Smooth muscle cell (in vitro differentiated cells): ENCODE results near the gene EHD4. TPM values are rescaled to one million over a fixed set of nuclear protein-coding genes. Genes with fewer than 3 reads are reported as not detected.

ENCODE experiments used
- DNase-seq: peaks from one replicate; lab custom pipeline; 2025; ENCODE audit not compliant: unreplicated experiment; lab: John Stamatoyannopoulos, UW
- H2AFZ ChIP-seq: fragments of 200-600 bp; sonication (generic); 2 replicates; pipeline ENCODE4 v1.6.0; 2016; ENCODE audit warnings: antibody characterized with exemption, low read depth, mild to moderate bottlenecking
- H3F3A ChIP-seq: fragments of 200-600 bp; sonication (generic); 2 replicates; pipeline ENCODE4 v1.6.0; 2017; ENCODE audit warnings: antibody characterized with exemption, low read depth
- H3K27ac ChIP-seq: fragments of 200-600 bp; sonication (generic); 2 replicates; pipeline ENCODE4 v1.5.1; 2016; ENCODE audit warnings: low read depth, mild to moderate bottlenecking
- H3K27me3 ChIP-seq: fragments of 200-600 bp; sonication (generic); 2 replicates; pipeline ENCODE4 v1.6.1; 2016; ENCODE audit warnings: low read depth, mild to moderate bottlenecking
- H3K36me3 ChIP-seq: fragments of 200-600 bp; sonication (generic); 2 replicates; pipeline ENCODE4 v1.5.1; 2016; ENCODE audit warnings: low read depth
- H3K4me1 ChIP-seq: fragments of 200-600 bp; sonication (generic); 2 replicates; pipeline ENCODE4 v1.5.1; 2016; ENCODE audit warnings: low read depth
- H3K4me2 ChIP-seq: fragments of 200-600 bp; sonication (generic); 2 replicates; pipeline ENCODE4 v1.6.0; 2016; ENCODE audit warnings: mild to moderate bottlenecking
- H3K4me3 ChIP-seq: fragments of 200-600 bp; sonication (generic); 2 replicates; pipeline ENCODE4 v1.5.1; 2016; ENCODE audit warnings: mild to moderate bottlenecking
- H3K79me2 ChIP-seq: fragments of 200-600 bp; sonication (generic); 2 replicates; pipeline ENCODE4 v1.6.0; 2016; ENCODE audit warnings: low read depth, mild to moderate bottlenecking
- H3K9ac ChIP-seq: fragments of 200-600 bp; sonication (generic); 2 replicates; pipeline ENCODE4 v1.6.0; 2016; ENCODE audit warnings: low read depth
- H3K9me3 ChIP-seq: fragments of 200-600 bp; sonication (generic); replicated peaks from 2 replicates; pipeline ENCODE4 v1.5.1; 2016; ENCODE audit warnings: low read depth
- H4K20me1 ChIP-seq: fragments of 200-600 bp; sonication (generic); 2 replicates; pipeline ENCODE4 v1.6.0; 2016; ENCODE audit warnings: low read depth
- CTCF ChIP-seq: fragments of 200-600 bp; sonication (generic); IDR thresholded peaks from 2 replicates; pipeline ENCODE4 v1.5.1; 2017; ENCODE audit warnings: borderline replicate concordance, mild to moderate bottlenecking, antibody characterized with exemption; ENCODE audit not compliant: insufficient read depth, poor library complexity, severe bottlenecking
- WGBS: methylation state at CpG from one replicate; pipeline ENCODE4 v1.1.7; 2016; ENCODE audit warnings: low lambda C conversion rate; 5-methylcytosine and 5-hydroxymethylcytosine counted together
- microRNA-seq: library from miRNA; unstranded; fragments of <30 nt; microRNA quantifications from one replicate; pipeline ENCODE4, GENCODE V29; 2016; ENCODE audit warnings: borderline number of aligned reads
- polyA plus RNA-seq: library from polyadenylated mRNA; unstranded; fragments of >200 nt; fragmentation: Nextera tagmentation; extraction: Ambion mirVana; gene quantifications from 2 replicates; pipeline ENCODE4 v1.2.1, GENCODE V29; 2016
- small RNA-seq: library from RNA; depleted of rRNA; stranded (forward); fragments of <200 nt; gene quantifications from one replicate; pipeline ENCODE3, GENCODE V24; 2014
- total RNA-seq: library from RNA; depleted of rRNA; stranded (reverse); fragments of >200 nt; gene quantifications from 2 replicates; pipeline ENCODE4 v1.2.3, GENCODE V29; 2014

The EHD4 gene
- total and polyA plus RNA-seq, 2 experiments from 2014 or later, result 11.5 to 15.8 TPM

DNA sequence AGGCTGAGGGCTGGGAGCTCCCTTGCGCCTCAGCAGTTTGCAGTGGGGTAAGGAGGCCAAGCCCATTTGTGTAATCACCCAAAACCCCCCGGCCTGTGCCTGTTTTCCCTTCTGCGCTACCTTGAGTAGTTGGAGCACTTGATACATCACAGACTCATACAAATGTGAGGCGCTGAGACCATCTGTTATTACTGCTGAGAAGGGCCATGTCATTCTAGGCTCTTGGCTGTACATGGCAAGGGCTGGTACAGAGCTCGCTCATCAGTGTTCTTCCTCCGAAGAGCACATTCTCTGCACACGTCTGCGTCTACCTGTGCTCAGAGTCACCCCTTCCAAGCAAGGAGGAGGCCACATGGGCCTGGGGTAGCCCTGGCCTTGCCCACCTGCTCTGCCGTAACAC is 124.4 kb downstream of the EHD4 start:
- H3K4me2 ChIP-seq, result no peak overlapping the region
- H3K9me3 ChIP-seq, result no peaks in the 10 kb centered on the region
- WGBS, result 95% methylated on average over 9 of the region's 9 CpGs
- no peaks in the 10 kb centered on the region for H3K27me3 ChIP-seq
- H3F3A ChIP-seq, result no peaks in the 10 kb centered on the region
- no peak overlapping the region for H3K9ac ChIP-seq
- H3K27ac ChIP-seq, result no peak overlapping the region
- H3K4me1 ChIP-seq, result no peaks in the 10 kb centered on the region
- no peaks in the 10 kb centered on the region for H3K79me2 ChIP-seq
- H3K36me3 ChIP-seq, result no peaks in the 10 kb centered on the region
- no peak overlapping the region for H2AFZ ChIP-seq
- DNase-seq, result no peak
- no peak overlapping the region for H3K4me3 ChIP-seq
- no peak for TF ChIP-seq CTCF
- H4K20me1 ChIP-seq, result no peaks in the 10 kb centered on the region

DNA sequence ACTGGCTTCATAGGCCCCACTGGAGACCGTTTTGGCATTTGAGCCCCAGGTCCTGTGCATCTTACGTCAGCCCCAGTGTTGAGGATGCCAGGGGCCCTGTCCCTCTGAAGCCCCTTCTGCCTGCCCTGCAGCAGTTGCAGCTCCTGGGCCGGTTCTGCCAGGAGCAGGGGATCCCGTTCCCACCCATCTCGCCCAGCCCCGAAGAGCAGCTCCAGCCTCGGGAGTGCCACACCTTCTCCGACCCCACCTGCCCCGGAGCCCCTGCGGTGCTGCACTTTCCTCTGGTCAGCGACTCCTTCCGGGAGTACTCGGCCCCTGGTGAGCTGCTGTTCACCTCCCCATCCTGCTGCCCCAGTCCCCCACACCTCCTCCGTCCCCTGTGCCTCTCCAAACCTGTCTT is 125.2 kb downstream of the EHD4 start:
- Histone ChIP-seq H3K4me2 (no peak overlapping the region), H3K4me3 (no peak overlapping the region), H3K79me2 (no peaks in the 10 kb centered on the region), H4K20me1 (no peaks in the 10 kb centered on the region), H3K36me3 (no peaks in the 10 kb centered on the region), H3K27me3 (no peaks in the 10 kb centered on the region), H3K9ac (no peak overlapping the region), H2AFZ (no peak overlapping the region), H3K27ac (no peak overlapping the region), H3F3A (no peaks in the 10 kb centered on the region), H3K4me1 (no peaks in the 10 kb centered on the region), H3K9me3 (no peaks in the 10 kb centered on the region)
- DNase-seq, result no peak
- no peak for TF ChIP-seq CTCF
- 92% methylated on average over 11 of the region's 14 CpGs for WGBS

Small RNA genes within 50 kb of the gene (microRNA-seq; reads per million reads assigned to microRNA genes)
- not detected for gene MIR4310

Small RNA genes within 50 kb of the gene (small RNA-seq; reads per million reads assigned to genes)
- not detected for gene MIR4310
- gene RNA5SP393, result not detected

Other genes with a start within 250 kb of the EHD4 start
- 9.0 and 10.7 TPM in 2 replicates for gene MAPKBP1, start 198.1 kb downstream of the EHD4 start, total RNA-seq
- gene MAPKBP1, start 198.1 kb downstream of the EHD4 start, polyA plus RNA-seq, result 6.6 and 9.3 TPM in 2 replicates
- gene JMJD7, start 144.5 kb downstream of the EHD4 start, total RNA-seq, result 5.0 TPM in 1 of 2 replicates, not detected in the other
- gene JMJD7, start 144.5 kb downstream of the EHD4 start, polyA plus RNA-seq, result 3.3 and 7.8 TPM in 2 replicates
- gene PLA2G4B, start 133.7 kb downstream of the EHD4 start, total RNA-seq, result 0.85 and 4.2 TPM in 2 replicates
- gene PLA2G4B, start 133.7 kb downstream of the EHD4 start, polyA plus RNA-seq, result 2.2 and 9.5 TPM in 2 replicates
- 0.04 and 0.13 TPM in 2 replicates for gene SPTBN5, start 78.5 kb downstream of the EHD4 start, total RNA-seq
- gene SPTBN5, start 78.5 kb downstream of the EHD4 start, polyA plus RNA-seq, result 0.08 and 1.1 TPM in 2 replicates
- gene PLA2G4E, start 48.5 kb upstream of the EHD4 start, total RNA-seq, result 0.45 and 1.6 TPM in 2 replicates
- not detected in 2 replicates for gene PLA2G4E, start 48.5 kb upstream of the EHD4 start, polyA plus RNA-seq
- 0.36 TPM in 1 of 2 replicates, not detected in the other for gene PLA2G4D, start 122.0 kb upstream of the EHD4 start, total RNA-seq
- gene PLA2G4D, start 122.0 kb upstream of the EHD4 start, polyA plus RNA-seq, result 0.17 TPM in 1 of 2 replicates, not detected in the other
- 1.3 and 2.4 TPM in 2 replicates for gene PLA2G4F, start 184.1 kb upstream of the EHD4 start, total RNA-seq
- 0.46 and 1.5 TPM in 2 replicates for gene PLA2G4F, start 184.1 kb upstream of the EHD4 start, polyA plus RNA-seq
- gene VPS39, start 235.7 kb upstream of the EHD4 start, total RNA-seq, result 41.2 and 78.4 TPM in 2 replicates
- gene VPS39, start 235.7 kb upstream of the EHD4 start, polyA plus RNA-seq, result 35.0 and 36.4 TPM in 2 replicates